ENCODE results near the gene S100B. TPM values are rescaled to one million over a fixed set of nuclear protein-coding genes. Genes with fewer than 3 reads are reported as not detected.

The S100B gene
- total and polyA plus RNA-seq, 3 experiments from 2014 or later: 0.91 to 24.1 (median 1.4) TPM

- ChIA-PET POLR2A (no interaction called here), CTCF (interaction anchor here (1.6 kb wide), 1 partner anchor 27 kb away, joined by 6 read pairs; the partner anchor contains the start of gene PRMT2)
- no peak overlapping the region for H3K27ac ChIP-seq (ENCODE audit: low read depth, low read length)
- no peak for DNase-seq
- no peaks in the 10 kb centered on the region for H3K27me3 ChIP-seq (ENCODE audit: insufficient read depth, low read length, poor library complexity, severe bottlenecking)
- peaks cover 6% of the 10 kb centered on the region for H3K9me3 ChIP-seq (ENCODE audit: low read length)
- Mint-ChIP-seq H3K27ac (no peak overlapping the region), H3K4me3 (no peak overlapping the region), H3K27me3 (no peaks in the 10 kb centered on the region), H3K4me1 (peaks cover 41 to 45% (median 42%) of the 10 kb centered on the region in 3 donors), H3K36me3 (peaks cover 0 to 11% (median 0%) of the 10 kb centered on the region in 3 donors), H3K9me3 (peaks cover 2 to 12% (median 7%) of the 10 kb centered on the region in 5 donors)
- H3K4me3 ChIP-seq (ENCODE audit: low read length): no peak overlapping the region
- peaks cover 45% of the 10 kb centered on the region for H3K4me1 ChIP-seq (ENCODE audit: insufficient read depth, low read length)
- H3K36me3 ChIP-seq (ENCODE audit: insufficient read depth, low read length): no peaks in the 10 kb centered on the region
These were observed 3.8 kb upstream of the S100B start for GRCh38 chr21:46608672-46609111.

- Mint-ChIP-seq H3K9me3 (peaks cover 2 to 12% (median 7%) of the 10 kb centered on the region in 5 donors), H3K4me3 (peak overlapping the region in 1 of 7 donors; percentile 33), H3K27me3 (no peaks in the 10 kb centered on the region), H3K4me1 (peaks cover 41 to 46% (median 43%) of the 10 kb centered on the region in 3 donors), H3K27ac (peak overlapping the region in 5 of 8 donors; percentile 27 to 79 (median 59)), H3K36me3 (peaks cover 0 to 11% (median 0%) of the 10 kb centered on the region in 3 donors)
- H3K27ac ChIP-seq (ENCODE audit: low read depth, low read length): no peak overlapping the region
- H3K4me3 ChIP-seq (ENCODE audit: low read length): no peak overlapping the region
- H3K27me3 ChIP-seq (ENCODE audit: insufficient read depth, low read length, poor library complexity, severe bottlenecking): no peaks in the 10 kb centered on the region
- H3K36me3 ChIP-seq (ENCODE audit: insufficient read depth, low read length): no peaks in the 10 kb centered on the region
- H3K4me1 ChIP-seq (ENCODE audit: insufficient read depth, low read length): peaks cover 45% of the 10 kb centered on the region
- ChIA-PET CTCF (interaction anchor here (1.6 kb wide), 1 partner anchor 28 kb away, joined by 6 read pairs; the partner anchor contains the start of gene PRMT2), POLR2A (no interaction called here)
- peaks cover 6% of the 10 kb centered on the region for H3K9me3 ChIP-seq (ENCODE audit: low read length)
- DNase-seq: no peak
These were observed 2.8 kb upstream of the S100B start for GRCh38 chr21:46607636-46608035.

DNA sequence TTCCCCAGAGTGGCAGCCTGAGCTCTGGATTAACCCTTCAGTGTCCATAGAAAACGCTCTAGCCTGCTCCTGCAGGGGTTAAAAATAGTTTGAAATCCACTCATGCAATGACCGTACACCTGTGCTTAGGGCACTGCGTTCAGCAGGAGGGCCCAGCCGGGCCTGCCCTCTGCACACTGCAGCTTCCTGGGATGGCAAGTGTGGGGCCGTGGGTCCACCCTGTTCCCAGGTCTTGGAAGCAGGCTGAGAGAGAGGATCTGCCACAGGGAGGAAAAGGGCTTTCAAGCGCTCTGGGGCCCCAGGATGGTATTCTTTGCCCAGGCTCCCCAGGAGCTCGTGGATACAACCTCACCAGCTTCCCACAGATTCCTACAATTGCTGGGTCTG, 1.5 kb upstream of the S100B start:
- ChIA-PET POLR2A (interaction anchor here (0.6 kb wide), 1 partner anchor 15 kb away, joined by 3 read pairs; no protein-coding TSS in a partner anchor), CTCF (interaction anchor here (1.0 to 1.2 kb wide), 3 partner anchors 8 to 376 kb away, joined by 3 read pairs; no protein-coding TSS in a partner anchor)
- Mint-ChIP-seq H3K27me3 (no peaks in the 10 kb centered on the region), H3K27ac (peak overlapping the region in 7 of 8 donors; percentile 62 to 99 (median 86)), H3K36me3 (peaks cover 0 to 4% (median 0%) of the 10 kb centered on the region in 3 donors), H3K9me3 (peaks cover 0 to 8% (median 3%) of the 10 kb centered on the region in 5 donors), H3K4me1 (peaks cover 45 to 48% (median 47%) of the 10 kb centered on the region in 3 donors), H3K4me3 (peak overlapping the region; percentile 20 to 84 (median 72))
- no peaks in the 10 kb centered on the region for H3K36me3 ChIP-seq (ENCODE audit: insufficient read depth, low read length)
- DNase-seq: no peak
- H3K9me3 ChIP-seq (ENCODE audit: low read length): peaks cover 6% of the 10 kb centered on the region
- H3K4me3 ChIP-seq (ENCODE audit: low read length): no peak overlapping the region
- H3K27ac ChIP-seq (ENCODE audit: low read depth, low read length): no peak overlapping the region
- H3K4me1 ChIP-seq (ENCODE audit: insufficient read depth, low read length): peaks cover 45% of the 10 kb centered on the region
- H3K27me3 ChIP-seq (ENCODE audit: insufficient read depth, low read length, poor library complexity, severe bottlenecking): no peaks in the 10 kb centered on the region

DNA sequence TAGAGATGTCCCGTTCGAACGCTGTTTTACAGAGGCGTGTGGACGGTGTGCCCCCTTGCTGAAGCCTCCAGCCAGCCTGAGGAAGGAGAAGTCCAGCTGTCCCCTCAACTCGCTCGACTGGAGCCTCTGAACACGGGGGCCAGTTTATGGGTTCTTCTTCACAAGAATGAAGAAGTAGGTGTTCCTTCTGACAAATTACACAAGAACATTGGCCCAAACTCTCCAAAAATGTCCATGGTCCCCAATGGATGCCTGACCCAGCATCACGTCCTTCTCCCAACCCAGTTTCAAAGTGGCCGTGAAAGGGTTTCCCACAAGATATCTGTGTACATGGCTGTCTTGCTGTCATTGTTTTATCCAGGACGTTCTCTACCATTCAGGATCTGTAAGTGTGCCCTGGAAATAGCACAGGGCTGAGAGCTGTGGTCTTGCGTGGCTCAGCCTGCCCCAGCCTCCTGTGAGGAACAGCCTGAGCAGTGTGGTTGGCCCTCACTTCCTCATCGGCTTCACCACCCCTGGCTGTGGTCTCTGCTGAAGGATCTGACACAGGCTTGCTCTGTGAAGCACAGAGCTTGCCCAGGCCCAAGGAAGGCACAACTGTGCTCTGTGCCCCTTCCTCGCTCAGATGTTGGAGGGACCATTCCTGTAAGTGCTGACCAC, 1.0 kb upstream of the S100B start:
- peak overlapping the region; percentile 20 to 84 (median 72) for H3K4me3 Mint-ChIP-seq
- POLR2A ChIA-PET: interaction anchor here (0.6 kb wide), 1 partner anchor 16 kb away, joined by 3 read pairs; no protein-coding TSS in a partner anchor
- H3K36me3 Mint-ChIP-seq: peaks cover 0 to 2% (median 0%) of the 10 kb centered on the region in 3 donors

DNA sequence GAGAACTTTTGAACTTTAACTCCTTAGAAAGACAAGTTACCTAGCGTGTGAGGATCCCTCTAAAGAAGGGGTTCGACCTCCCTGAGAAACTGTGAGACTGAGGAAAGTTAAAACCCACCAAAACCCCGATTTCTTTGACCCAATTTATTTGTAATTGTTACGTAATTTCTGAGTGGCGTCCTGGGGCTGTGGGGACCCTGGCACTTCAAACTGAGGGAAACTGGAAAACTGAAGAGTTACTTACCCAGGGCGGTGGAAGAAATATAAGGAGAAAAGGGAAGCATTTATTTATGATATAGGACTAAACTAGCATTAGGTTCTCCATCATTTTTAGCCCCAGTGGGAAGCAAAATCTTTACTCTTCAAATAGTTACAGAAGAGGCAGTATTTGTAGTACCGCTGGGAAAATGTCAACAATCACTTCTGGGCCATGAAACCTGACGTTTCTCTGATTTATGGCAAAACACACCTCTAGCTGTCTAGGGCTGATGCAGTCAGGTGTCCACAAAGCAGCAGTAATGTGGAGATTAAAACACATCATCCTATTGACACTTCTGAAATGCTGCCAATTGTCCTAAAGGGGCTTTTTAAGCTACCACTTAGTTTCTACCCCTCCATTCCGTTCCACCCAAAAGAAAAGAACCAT, 430 bp downstream of the S100B start:
- DNase-seq: peak in 1 of 5 donors; percentile 31
- peaks cover 43 to 56% (median 46%) of the 10 kb centered on the region in 3 donors for H3K4me1 Mint-ChIP-seq
- peak overlapping the region in 7 of 8 donors; percentile 62 to 89 (median 82) for H3K27ac Mint-ChIP-seq
- peak overlapping the region in 6 of 7 donors; percentile 41 to 84 (median 70) for H3K4me3 Mint-ChIP-seq
- Histone ChIP-seq H3K9me3 (ENCODE audit: low read length) (no peaks in the 10 kb centered on the region), H3K4me1 (ENCODE audit: insufficient read depth, low read length) (peaks cover 38% of the 10 kb centered on the region), H3K27me3 (ENCODE audit: insufficient read depth, low read length, poor library complexity, severe bottlenecking) (no peaks in the 10 kb centered on the region), H3K36me3 (ENCODE audit: insufficient read depth, low read length) (no peaks in the 10 kb centered on the region), H3K27ac (ENCODE audit: low read depth, low read length) (no peak overlapping the region), H3K4me3 (ENCODE audit: low read length) (no peak overlapping the region)
- no peaks in the 10 kb centered on the region for H3K27me3 Mint-ChIP-seq
- H3K36me3 Mint-ChIP-seq: no peaks in the 10 kb centered on the region
- H3K9me3 Mint-ChIP-seq: no peaks in the 10 kb centered on the region
- ChIA-PET CTCF (interaction anchor here (1.2 kb wide), 1 partner anchor 30 kb away, joined by 4 read pairs; no protein-coding TSS in a partner anchor), POLR2A (no interaction called here)

More for the DNA sequence above, 1.0 kb upstream of the S100B start:
- peak overlapping the region; percentile 62 to 99 (median 87) for H3K27ac Mint-ChIP-seq
- peaks cover 45 to 48% (median 47%) of the 10 kb centered on the region in 3 donors for H3K4me1 Mint-ChIP-seq
- Histone ChIP-seq H3K4me3 (ENCODE audit: low read length) (peak overlapping the region; percentile 27), H3K36me3 (ENCODE audit: insufficient read depth, low read length) (no peaks in the 10 kb centered on the region), H3K9me3 (ENCODE audit: low read length) (peaks cover 6% of the 10 kb centered on the region), H3K27ac (ENCODE audit: low read depth, low read length) (no peak overlapping the region), H3K4me1 (ENCODE audit: insufficient read depth, low read length) (peaks cover 45% of the 10 kb centered on the region), H3K27me3 (ENCODE audit: insufficient read depth, low read length, poor library complexity, severe bottlenecking) (no peaks in the 10 kb centered on the region)
- peaks cover 0 to 7% (median 3%) of the 10 kb centered on the region in 5 donors for H3K9me3 Mint-ChIP-seq
- H3K27me3 Mint-ChIP-seq: no peaks in the 10 kb centered on the region
- CTCF ChIA-PET: interaction anchor here (1.0 to 1.2 kb wide), 4 partner anchors 9 to 375 kb away, joined by 3 to 4 read pairs (median 3); no protein-coding TSS in a partner anchor
- DNase-seq: peak; percentile 25 to 71 (median 56)

DNA sequence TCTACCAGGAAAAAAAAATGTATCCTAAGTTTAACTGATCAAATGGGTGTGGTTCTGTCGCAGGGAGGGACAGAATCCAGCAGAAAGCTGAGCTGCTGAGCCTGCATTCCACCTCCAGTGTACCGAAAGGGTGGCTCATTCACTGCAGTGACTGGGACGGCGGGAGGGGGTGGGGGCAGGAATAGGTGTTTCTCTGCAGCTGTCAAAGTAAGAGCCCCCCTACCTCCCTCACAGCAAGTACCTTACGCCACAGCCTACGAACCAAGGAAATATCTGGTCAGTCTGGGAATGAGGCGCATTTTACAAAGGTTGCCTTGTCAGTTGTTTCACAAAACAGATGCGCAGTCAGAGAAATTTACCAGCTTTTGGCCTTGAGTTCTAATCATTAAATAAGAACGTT, 1.7 kb downstream of the S100B start:
- H3K27me3 ChIP-seq (ENCODE audit: insufficient read depth, low read length, poor library complexity, severe bottlenecking): no peaks in the 10 kb centered on the region
- H3K4me1 ChIP-seq (ENCODE audit: insufficient read depth, low read length): peaks cover 50% of the 10 kb centered on the region
- peak overlapping the region in 2 of 7 donors; percentile 28 to 60 for H3K4me3 Mint-ChIP-seq
- no peak for DNase-seq
- no peaks in the 10 kb centered on the region for H3K9me3 ChIP-seq (ENCODE audit: low read length)
- CTCF ChIA-PET: no interaction called here
- no peak overlapping the region for H3K4me3 ChIP-seq (ENCODE audit: low read length)
- no peaks in the 10 kb centered on the region for H3K36me3 Mint-ChIP-seq
- no peaks in the 10 kb centered on the region for H3K9me3 Mint-ChIP-seq
- no peaks in the 10 kb centered on the region for H3K36me3 ChIP-seq (ENCODE audit: insufficient read depth, low read length)
- H3K4me1 Mint-ChIP-seq: peaks cover 40 to 56% (median 49%) of the 10 kb centered on the region in 3 donors
- POLR2A ChIA-PET: no interaction called here
- H3K27ac ChIP-seq (ENCODE audit: low read depth, low read length): no peak overlapping the region
- no peaks in the 10 kb centered on the region for H3K27me3 Mint-ChIP-seq
- no peak overlapping the region for H3K27ac Mint-ChIP-seq

- H3K4me3 ChIP-seq (ENCODE audit: low read length): no peak overlapping the region
- no peaks in the 10 kb centered on the region for H3K9me3 Mint-ChIP-seq
- ChIA-PET POLR2A (no interaction called here), CTCF (no interaction called here)
- H3K27me3 ChIP-seq (ENCODE audit: insufficient read depth, low read length, poor library complexity, severe bottlenecking): no peaks in the 10 kb centered on the region
- H3K27me3 Mint-ChIP-seq: no peaks in the 10 kb centered on the region
- no peaks in the 10 kb centered on the region for H3K9me3 ChIP-seq (ENCODE audit: low read length)
- DNase-seq: no peak
- no peak overlapping the region for H3K27ac ChIP-seq (ENCODE audit: low read depth, low read length)
- no peak overlapping the region for H3K4me3 Mint-ChIP-seq
- H3K36me3 ChIP-seq (ENCODE audit: insufficient read depth, low read length): no peaks in the 10 kb centered on the region
- H3K4me1 ChIP-seq (ENCODE audit: insufficient read depth, low read length): peaks cover 30% of the 10 kb centered on the region
- peak overlapping the region in 3 of 8 donors; percentile 63 to 81 (median 71) for H3K27ac Mint-ChIP-seq
- H3K36me3 Mint-ChIP-seq: no peaks in the 10 kb centered on the region
- peaks cover 21 to 35% (median 27%) of the 10 kb centered on the region in 3 donors for H3K4me1 Mint-ChIP-seq
These were observed 3.9 kb downstream of the S100B start for GRCh38 chr21:46600978-46601377.

All from CD8-positive, alpha-beta memory T cell (primary cell).